ENCODE measurements around the gene ARHGAP24.

DNA sequence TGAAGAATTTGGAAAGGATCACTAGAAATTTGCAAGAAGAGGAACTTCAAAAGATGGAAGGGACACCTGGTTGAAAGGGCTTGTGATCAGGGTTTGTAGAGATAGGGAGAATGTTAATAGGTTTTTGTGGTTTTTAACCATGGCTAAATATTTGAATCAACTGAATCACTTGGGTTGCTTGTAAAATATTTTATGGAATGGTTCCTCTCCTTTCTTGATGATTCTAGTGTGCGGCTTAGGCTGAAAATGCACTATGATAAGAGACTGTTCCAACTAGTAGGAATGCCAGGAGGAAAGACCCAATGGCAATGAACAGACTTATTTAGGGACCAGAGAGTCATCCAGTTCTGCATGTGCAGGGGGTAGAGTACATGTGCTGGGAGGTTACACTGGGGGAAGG lies 408.2 kb downstream of the ARHGAP24 start:
- TF ChIP-seq, protein P1, sequence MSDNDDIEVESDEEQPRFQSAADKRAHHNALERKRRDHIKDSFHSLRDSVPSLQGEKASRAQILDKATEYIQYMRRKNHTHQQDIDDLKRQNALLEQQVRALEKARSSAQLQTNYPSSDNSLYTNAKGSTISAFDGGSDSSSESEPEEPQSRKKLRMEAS (IDR thresholded peaks at IDR 0.05), result no peak
- TF ChIP-seq CREB1 (IDR thresholded peaks at IDR 0.05; ENCODE audit: low read depth) (no peak), YY1 (IDR thresholded peaks at IDR 0.05; ENCODE audit: low read depth) (no peak), TAF1 (IDR thresholded peaks at IDR 0.05; ENCODE audit: low read depth) (no peak), TEAD4 (IDR thresholded peaks at IDR 0.05) (no peak), TCF12 (IDR thresholded peaks at IDR 0.05; ENCODE audit: low read depth) (no peak), RAD21 (IDR thresholded peaks at IDR 0.05; ENCODE audit: low read depth) (no peak), EP300 (IDR thresholded peaks at IDR 0.05; ENCODE audit: borderline replicate concordance) (no peak), CEBPB (IDR thresholded peaks at IDR 0.05) (no peak)
